Activated CD4-positive, CD25-positive, alpha-beta regulatory T cell (primary cell): Measurements from ENCODE around the gene NANP.
"Not testable (repeated sequence)": the region's sequence is repeated elsewhere in the genome, so short reads cannot be mapped to it uniquely, and the experiment has no call there.

Experiments
- DNase-seq, 4 experiments: peaks; one replicate each; lab custom pipeline; 2025; lab: John Stamatoyannopoulos, UW

Gene NANP

GRCh38 chr20:25606094-25606695 is 17.6 kb downstream of the NANP start:
- DNase-seq: no peak

GRCh38 chr20:25605148-25605547 is 18.7 kb downstream of the NANP start:
- DNase-seq: no peak

- no peak for DNase-seq
Measured at GRCh38 chr20:25604611-25605010, 19.2 kb downstream of the NANP start.

- not testable (repeated sequence) for DNase-seq
Measured at GRCh38 chr20:25602914-25603309, 20.9 kb downstream of the NANP start.

GRCh38 chr20:25602191-25602913 is 21.5 kb downstream of the NANP start:
- DNase-seq: not testable (repeated sequence)

- DNase-seq: no peak
Measured at GRCh38 chr20:25601659-25602058, 22.2 kb downstream of the NANP start.

GRCh38 chr20:25600632-25601031 is 23.2 kb downstream of the NANP start:
- DNase-seq: no peak

GRCh38 chr20:25592135-25592852 is 31.5 kb downstream of the NANP start:
- no peak for DNase-seq

GRCh38 chr20:25590778-25591177 is 33.0 kb downstream of the NANP start:
- not testable (repeated sequence) for DNase-seq

- DNase-seq: no peak
Measured at GRCh38 chr20:25588491-25588890, 35.3 kb downstream of the NANP start.

- DNase-seq: no peak
Measured at GRCh38 chr20:25587536-25587935, 36.3 kb downstream of the NANP start.

GRCh38 chr20:25586877-25587276 is 36.9 kb downstream of the NANP start:
- no peak for DNase-seq

- DNase-seq: peak in 2 of 4 experiments; percentile 5 to 16
Measured at GRCh38 chr20:25584905-25585704, 38.7 kb downstream of the NANP start, which contains the start of gene NINL. TSS of gene NINL (minus strand) at chr20:25585531. CDS start at chr20:25526587, 58,944 bp downstream.

GRCh38 chr20:25583607-25584006 is 40.2 kb downstream of the NANP start:
- DNase-seq: not testable (repeated sequence)

GRCh38 chr20:25580711-25581110 is 43.1 kb downstream of the NANP start:
- no peak for DNase-seq

- no peak for DNase-seq
Measured at GRCh38 chr20:25579081-25579770, 44.6 kb downstream of the NANP start.

- no peak for DNase-seq
Measured at GRCh38 chr20:25576783-25577530, 46.9 kb downstream of the NANP start.

GRCh38 chr20:25574411-25574810 is 49.4 kb downstream of the NANP start:
- DNase-seq: no peak

- DNase-seq: no peak
Measured at GRCh38 chr20:25573288-25574251, 50.2 kb downstream of the NANP start.

- DNase-seq: no peak
Measured at GRCh38 chr20:25571817-25572216, 52.0 kb downstream of the NANP start.
